Lower leg skin (tissue), 4 donors: ENCODE results near the gene KDM4B. TPM values are rescaled to one million over a fixed set of nuclear protein-coding genes. Genes with fewer than 3 reads are reported as not detected.

Source experiments
- DNase-seq, 2 donors: peaks; one replicate each; pipeline ENCODE4 v3.0.0-alpha.2; 2019; ENCODE audit warnings: low spot score in 2 of 2
- H3K4me3 ChIP-seq: fragments of 200-600 bp; sonication (generic); 2 replicates; pipeline ENCODE4 v1.5.1; 2017; ENCODE audit warnings: mild to moderate bottlenecking, low read depth; ENCODE audit not compliant: poor library complexity, severe bottlenecking
- POLR2A ChIP-seq, 2 donors: fragments of 450-650 bp; IDR thresholded peaks; one replicate each; pipeline ENCODE4 v1.6.1; 2016 to 2017; ENCODE audit warnings: antibody characterized with exemption in 2 of 2, mild to moderate bottlenecking in 1 of 2, moderate library complexity in 1 of 2
- WGBS, 2 donors: methylation state at CpG; one replicate each; pipeline ENCODE4 v1.1.5; 2018; 5-methylcytosine and 5-hydroxymethylcytosine counted together
- intact Hi-C: fragments of 100-400 bp; cut with DNase I; formaldehyde crosslinking; loops from one replicate; pipeline ENCODE4 v1.15.0; 2023; ENCODE audit warnings: low total_unique reads
- total RNA-seq, 4 donors: library from RNA; depleted of rRNA; stranded (reverse); fragments of >200 nt; gene quantifications; one replicate each; pipeline ENCODE4 v1.1.0, GENCODE V29; 2016
- TF ChIP-seq, protein P1 (sequence below), 3 donors: fragments of 450-650 bp; IDR thresholded peaks; one replicate each; pipeline ENCODE4 v1.5.1; 2016; ENCODE audit warnings: antibody characterized with exemption in 3 of 3, mild to moderate bottlenecking in 3 of 3, moderate library complexity in 2 of 3

The KDM4B gene
- total RNA-seq, 4 donors from 2014 or later = 40.1 to 71.4 (median 51.3) TPM

DNA sequence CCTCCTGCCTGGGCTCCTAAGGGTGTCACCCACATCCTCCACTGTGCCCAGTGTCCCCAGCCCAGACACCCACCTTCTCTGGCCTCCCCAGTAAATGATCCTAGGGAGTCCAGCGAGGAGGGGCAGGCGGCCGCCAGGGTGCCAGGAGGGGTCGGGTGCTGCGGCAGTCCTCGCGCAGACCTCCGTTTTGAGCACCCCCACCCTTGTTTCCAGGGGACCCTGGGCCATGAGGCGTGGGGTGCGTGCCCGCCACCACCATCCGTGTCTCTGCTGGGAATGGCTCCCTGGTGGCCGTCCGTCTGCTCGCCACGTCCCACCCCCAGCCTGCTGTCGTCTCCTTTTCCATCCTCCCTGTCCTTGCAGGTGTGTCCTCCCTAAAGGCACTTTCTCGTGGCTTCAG, 133.0 kb downstream of the KDM4B start:
- DNase-seq = no peak

DNA sequence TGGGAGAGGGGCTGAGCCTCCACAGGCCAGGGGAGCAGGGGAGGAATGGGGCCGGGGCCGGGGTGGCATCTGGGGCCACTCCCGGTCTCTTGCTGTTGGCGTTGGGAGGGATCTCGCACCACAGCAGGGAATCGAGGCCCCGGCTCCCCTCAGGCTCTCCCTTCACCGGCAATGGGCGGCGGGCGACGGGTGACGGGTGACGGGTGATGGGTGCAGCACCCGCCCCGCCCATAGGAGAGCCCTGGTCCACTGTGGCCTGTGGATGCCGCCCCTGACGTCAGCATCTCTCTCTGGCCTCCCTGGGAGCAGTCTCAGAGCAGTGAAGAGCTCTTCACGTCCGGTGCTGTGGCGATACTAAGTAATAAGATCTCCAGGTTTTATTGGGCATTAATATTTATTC, 133.6 kb downstream of the KDM4B start:
- intact Hi-C loops = no loop called here
- no peak overlapping the region for H3K4me3 ChIP-seq
- TF ChIP-seq, protein P1, sequence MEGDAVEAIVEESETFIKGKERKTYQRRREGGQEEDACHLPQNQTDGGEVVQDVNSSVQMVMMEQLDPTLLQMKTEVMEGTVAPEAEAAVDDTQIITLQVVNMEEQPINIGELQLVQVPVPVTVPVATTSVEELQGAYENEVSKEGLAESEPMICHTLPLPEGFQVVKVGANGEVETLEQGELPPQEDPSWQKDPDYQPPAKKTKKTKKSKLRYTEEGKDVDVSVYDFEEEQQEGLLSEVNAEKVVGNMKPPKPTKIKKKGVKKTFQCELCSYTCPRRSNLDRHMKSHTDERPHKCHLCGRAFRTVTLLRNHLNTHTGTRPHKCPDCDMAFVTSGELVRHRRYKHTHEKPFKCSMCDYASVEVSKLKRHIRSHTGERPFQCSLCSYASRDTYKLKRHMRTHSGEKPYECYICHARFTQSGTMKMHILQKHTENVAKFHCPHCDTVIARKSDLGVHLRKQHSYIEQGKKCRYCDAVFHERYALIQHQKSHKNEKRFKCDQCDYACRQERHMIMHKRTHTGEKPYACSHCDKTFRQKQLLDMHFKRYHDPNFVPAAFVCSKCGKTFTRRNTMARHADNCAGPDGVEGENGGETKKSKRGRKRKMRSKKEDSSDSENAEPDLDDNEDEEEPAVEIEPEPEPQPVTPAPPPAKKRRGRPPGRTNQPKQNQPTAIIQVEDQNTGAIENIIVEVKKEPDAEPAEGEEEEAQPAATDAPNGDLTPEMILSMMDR (IDR thresholded peaks at IDR 0.05) = no peak
- TF ChIP-seq POLR2A (IDR thresholded peaks at IDR 0.05) = no peak
- DNase-seq = no peak
- WGBS, 2 donors = 71 to 81% methylated on average over 14 to 21 of the region's 21 CpGs

More for the DNA sequence above, 133.0 kb downstream of the KDM4B start:
- TF ChIP-seq POLR2A (IDR thresholded peaks at IDR 0.05) = no peak
- TF ChIP-seq, protein P1 (IDR thresholded peaks at IDR 0.05) = no peak
- 93 to 95% methylated on average over 15 to 18 of the region's 18 CpGs for WGBS, 2 donors
- H3K4me3 ChIP-seq = no peak overlapping the region
- intact Hi-C loops = no loop called here

GRCh38 chr19:5103061-5103701, 134.3 kb downstream of the KDM4B start:
- intact Hi-C loops = no loop called here
- 31 to 49% methylated on average over 23 to 29 of the region's 29 CpGs for WGBS, 2 donors
- no peak for TF ChIP-seq POLR2A (IDR thresholded peaks at IDR 0.05)
- TF ChIP-seq, protein P1 (IDR thresholded peaks at IDR 0.05) = no peak
- no peak overlapping the region for H3K4me3 ChIP-seq
- DNase-seq = no peak

- H3K4me3 ChIP-seq = no peak overlapping the region
- intact Hi-C loops = no loop called here
- WGBS, 2 donors = 43 to 64% methylated on average over 16 to 17 of the region's 17 CpGs
Measured at GRCh38 chr19:5103812-5104410, 135.0 kb downstream of the KDM4B start.

GRCh38 chr19:5104871-5105351, 136.0 kb downstream of the KDM4B start:
- TF ChIP-seq POLR2A (IDR thresholded peaks at IDR 0.05) = no peak
- TF ChIP-seq, protein P1 (IDR thresholded peaks at IDR 0.05) = no peak
- intact Hi-C loops = no loop called here
- H3K4me3 ChIP-seq = no peak overlapping the region
- 54 to 69% methylated on average over 10 to 18 of the region's 18 CpGs for WGBS, 2 donors
- no peak for DNase-seq

More at GRCh38 chr19:5103812-5104410, 135.0 kb downstream of the KDM4B start:
- no peak for DNase-seq
- TF ChIP-seq, protein P1 (IDR thresholded peaks at IDR 0.05) = no peak
- TF ChIP-seq POLR2A (IDR thresholded peaks at IDR 0.05) = no peak
